Transverse colon (tissue), 3 donors: ENCODE results near the gene DDX5.

ENCODE experiments used
- CTCF ChIP-seq, 5 experiments: fragments of 200-600 bp in 3 of 5; fragments of 450-650 bp in 2 of 5; sonication (generic) in 3 of 5; IDR thresholded peaks; 1 replicate in 2 of 5; 2 replicates in 3 of 5; pipeline ENCODE4 v1.5.1; 2016 to 2017; ENCODE audit warnings: antibody characterized with exemption in 5 of 5, inconsistent platforms in 3 of 5, mild to moderate bottlenecking in 2 of 5, moderate library complexity in 1 of 5
- POLR2A ChIP-seq: fragments of 450-650 bp; IDR thresholded peaks from one replicate; pipeline ENCODE4 v1.6.1; 2016; ENCODE audit warnings: antibody characterized with exemption, mild to moderate bottlenecking, moderate library complexity

GRCh38 chr17:64497565-64498035, 8.5 kb downstream of the DDX5 start:
- peak in 2 of 5 experiments; percentile 7 to 28 for TF ChIP-seq CTCF (IDR thresholded peaks at IDR 0.05)
- no peak for TF ChIP-seq POLR2A
